DLD1 (cell line): Measurements from ENCODE around the gene TNFAIP8L2.

Experiments
- in situ Hi-C: cut with HindIII; loops from 2 replicates; pipeline ENCODE4 v1.10.0; 2017; ENCODE audit warnings: low sequenced_read_pairs

The TNFAIP8L2 gene

DNA sequence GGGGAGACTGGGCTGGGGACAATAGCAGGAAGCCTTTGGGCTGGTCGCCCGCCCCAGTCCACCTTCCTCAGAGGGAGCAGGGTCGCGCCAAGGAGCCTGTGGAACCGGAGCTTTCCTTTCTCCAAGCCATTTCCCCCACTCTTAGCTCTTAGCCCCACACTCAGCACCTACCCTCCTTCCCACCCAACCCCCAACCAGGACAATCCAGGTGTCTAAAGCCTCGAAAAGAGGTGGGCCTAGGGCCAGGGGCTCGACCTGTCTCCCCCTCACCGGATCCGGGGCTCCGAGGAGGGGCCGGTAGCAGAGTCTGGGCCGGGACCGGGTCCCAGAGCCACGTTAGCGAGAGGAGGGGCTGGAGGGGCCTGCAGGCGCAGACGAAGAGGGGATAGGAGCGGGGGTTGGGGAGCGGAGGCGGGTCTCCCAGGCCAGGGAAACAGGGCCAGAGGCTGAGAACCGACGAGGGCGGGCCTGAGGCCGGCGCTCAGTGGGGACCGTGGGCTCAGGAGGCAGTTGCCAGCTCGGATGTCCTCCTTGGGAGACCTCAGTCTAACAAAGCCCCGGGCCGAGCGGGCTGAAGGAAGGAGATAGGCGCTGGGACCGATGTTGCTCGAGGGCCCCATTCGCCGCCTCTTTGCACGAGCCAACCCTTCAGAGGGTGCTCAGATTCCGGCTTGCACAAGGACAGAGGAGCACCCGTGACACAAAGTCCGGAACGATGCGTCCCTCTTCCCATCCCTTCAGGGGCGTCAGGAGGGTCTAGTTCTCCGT, 11.0 kb upstream of the TNFAIP8L2 start:
- in situ Hi-C loops: no loop called here

DNA sequence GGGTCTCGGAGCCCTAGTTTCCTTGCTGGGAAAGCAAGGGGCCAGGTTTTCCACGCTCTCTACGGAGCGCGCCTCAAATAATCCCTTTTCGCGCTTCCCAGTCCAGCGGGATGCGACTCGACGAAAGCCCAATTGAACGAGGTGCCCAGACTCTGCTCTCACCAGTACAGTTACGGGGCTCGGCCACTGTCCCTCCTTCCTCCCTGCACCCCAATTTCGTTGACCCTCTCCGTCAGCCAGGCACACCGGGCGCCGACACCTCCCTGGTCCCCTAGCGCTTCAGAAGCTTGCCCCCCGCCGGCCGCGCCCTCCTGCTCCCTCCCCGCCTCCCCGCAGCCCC, 10.4 kb upstream of the TNFAIP8L2 start:
- in situ Hi-C loops: no loop called here

DNA sequence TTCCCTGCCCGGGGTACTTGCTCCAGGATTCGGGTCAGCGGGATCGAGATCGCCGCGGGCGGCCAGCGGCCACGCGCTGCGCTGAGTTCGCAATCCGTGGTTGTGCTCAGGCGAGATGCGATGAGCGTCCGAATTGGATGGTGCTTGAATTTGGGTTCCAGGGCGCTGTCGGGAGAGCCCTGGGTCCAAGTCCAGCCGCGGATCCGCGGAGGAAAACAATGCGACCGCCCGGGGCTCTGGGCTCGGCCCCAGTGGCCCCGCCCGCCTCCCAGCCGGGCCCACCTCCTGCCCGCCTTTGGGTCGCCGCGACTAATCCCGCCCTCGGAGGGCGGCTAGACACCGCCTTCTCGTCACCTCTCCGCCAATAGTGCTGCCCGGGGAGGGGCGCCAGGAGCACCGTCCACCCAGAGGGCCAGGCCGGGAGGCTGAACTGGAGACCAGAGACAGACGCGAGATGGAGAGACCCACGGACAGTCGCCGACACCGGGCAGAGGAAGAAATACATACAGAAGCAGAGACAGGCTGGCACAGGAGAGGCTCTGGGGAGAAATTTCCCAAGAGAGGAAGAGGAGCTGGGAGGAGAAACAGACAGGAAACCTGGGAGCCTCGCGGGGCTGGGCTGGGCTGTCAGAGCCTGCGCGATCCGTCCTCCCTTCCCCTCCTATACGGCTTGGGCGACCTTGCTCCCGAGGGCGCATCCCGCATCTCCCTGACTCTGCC, 9.9 kb upstream of the TNFAIP8L2 start, which contains the start of gene SEMA6C:
Gene SEMA6C (minus strand): TSS at position 220 of the 720 bp plus-strand sequence. CDS start 4,010 bp downstream, outside the sequence.
- in situ Hi-C loops: no loop called here

DNA sequence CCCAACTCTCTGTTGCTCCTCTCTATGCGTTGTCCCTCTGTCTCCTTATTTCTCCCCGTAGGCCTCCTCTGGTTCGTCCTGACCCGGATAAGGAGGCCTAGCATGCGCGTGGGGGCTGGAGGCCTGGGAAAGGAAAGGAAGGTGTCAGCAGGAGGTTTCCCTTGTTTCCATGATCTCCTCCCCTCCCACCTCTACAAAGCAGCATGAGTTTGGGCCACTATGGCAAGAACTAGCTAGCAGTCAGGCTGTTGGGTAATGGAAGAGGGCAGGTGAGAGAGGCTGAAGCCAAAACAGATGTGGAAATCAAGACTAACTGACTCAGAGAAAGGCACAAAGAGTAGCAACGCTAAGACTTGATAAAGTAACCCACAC, 9.3 kb upstream of the TNFAIP8L2 start:
- in situ Hi-C loops: no loop called here

DNA sequence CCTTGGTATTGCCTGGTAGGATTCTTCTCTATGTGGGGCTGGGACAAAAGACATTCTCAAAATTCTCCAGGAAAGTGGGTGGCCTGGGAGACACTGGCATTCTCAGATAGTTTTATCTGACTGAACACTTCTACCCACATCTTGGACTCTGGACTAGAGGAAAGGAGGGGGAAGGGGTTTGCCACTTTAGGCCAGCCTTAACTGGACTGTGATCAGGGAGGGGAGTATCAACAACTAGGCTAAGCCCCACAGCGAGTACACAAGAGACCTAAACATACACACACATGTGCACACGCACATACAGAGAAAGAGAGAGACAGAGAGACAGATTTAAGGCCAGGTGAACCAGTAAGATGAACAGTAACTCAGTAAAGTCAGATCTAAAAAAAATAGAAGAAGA, 8.8 kb upstream of the TNFAIP8L2 start:
- in situ Hi-C loops: no loop called here

DNA sequence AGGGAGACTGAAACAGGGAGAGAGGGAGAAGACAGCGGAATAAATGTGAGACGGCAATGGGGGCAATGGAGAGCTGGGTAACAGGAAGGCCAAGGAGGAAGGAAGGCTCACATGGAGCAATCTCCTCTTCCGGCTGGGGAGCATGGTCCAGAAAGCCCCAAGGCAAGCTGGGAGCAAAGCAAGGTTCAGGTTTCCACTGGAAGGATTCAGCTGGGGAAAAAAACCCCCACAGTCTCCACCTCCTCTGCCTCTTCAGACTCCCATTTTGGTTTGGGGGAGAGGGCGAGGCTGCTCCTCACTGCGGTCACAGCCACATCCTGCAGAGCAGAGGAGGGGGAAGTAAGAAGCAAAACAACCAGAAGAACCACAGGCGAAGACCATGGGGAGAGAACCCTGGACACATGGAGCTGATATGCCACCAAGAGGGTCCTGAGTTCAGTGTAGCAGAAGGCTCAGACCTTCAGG, 650 bp downstream of the TNFAIP8L2 start:
- in situ Hi-C loops: no loop called here

DNA sequence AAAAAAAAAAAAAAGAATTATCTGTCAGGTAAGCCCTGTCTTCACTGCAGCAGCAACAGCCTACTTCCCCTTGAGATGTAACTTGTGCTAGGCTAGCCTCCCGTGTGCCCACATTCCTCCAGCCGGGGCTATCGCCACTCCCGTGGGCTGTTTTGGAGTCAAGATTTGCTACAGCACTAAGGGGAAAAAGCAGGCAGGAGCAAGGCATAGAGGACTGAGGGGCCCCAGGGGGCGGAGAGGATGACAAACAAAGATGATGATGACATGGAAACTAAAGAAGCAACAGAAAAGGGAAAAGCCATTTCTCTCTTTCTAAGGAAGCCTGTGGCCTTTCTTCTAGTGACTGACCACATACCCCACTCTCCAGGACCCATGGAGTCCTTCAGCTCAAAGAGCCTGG, 1.9 kb downstream of the TNFAIP8L2 start:
- in situ Hi-C loops: no loop called here

DNA sequence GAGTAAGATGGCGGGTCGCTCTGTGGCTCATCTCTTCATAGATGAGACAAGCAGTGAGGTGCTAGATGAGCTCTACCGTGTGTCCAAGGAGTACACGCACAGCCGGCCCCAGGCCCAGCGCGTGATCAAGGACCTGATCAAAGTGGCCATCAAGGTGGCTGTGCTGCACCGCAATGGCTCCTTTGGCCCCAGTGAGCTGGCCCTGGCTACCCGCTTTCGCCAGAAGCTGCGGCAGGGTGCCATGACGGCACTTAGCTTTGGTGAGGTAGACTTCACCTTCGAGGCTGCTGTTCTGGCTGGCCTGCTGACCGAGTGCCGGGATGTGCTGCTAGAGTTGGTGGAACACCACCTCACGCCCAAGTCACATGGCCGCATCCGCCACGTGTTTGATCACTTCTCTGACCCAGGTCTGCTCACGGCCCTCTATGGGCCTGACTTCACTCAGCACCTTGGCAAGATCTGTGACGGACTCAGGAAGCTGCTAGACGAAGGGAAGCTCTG, 2.4 kb downstream of the TNFAIP8L2 start:
- in situ Hi-C loops: no loop called here

DNA sequence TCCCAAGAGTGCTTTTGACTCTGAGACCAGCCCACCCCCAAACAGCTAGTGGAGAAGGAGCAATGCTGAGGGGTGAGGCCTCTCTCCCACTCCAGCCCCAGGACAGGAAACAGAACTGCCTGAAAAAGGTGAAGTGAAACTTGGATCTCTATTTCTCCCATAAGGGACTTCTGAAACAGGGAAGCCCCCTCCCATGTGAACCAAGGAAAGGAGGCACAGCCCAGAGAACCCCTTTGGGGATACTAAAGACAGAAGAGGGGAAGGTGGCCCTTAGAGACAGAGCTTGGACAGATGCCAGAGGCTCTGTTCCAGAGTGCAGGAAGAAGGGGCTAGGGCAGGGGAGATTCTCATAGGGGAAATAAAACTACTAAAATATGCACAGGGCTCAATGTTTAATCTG, 2.9 kb downstream of the TNFAIP8L2 start:
- in situ Hi-C loops: no loop called here

DNA sequence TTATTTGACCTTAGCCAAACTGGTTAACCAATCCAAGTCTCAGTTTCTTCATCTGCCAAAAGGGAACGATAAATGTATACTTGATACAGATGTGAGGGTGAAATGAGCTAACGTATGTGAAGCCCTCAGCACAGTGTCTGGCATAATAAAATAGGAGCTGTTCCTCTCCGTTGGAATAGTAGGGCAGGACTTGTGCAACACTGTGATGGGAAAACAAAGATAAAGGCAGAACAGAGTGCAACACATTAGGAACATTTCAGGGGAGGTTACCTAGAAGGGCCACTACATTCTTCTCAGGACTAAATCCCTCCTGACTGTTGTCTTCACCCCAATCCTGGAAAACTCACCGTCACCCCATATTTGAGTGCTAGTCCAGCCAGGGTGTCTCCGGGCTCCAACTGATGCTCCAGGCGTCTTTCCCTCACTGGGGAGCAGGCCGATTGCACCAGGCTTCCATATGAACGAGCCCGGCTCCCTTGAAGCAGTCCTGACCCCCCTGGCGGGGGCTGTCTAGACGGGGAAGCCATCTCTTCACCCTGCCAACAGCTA, 8.4 kb downstream of the TNFAIP8L2 start:
- in situ Hi-C loops: no loop called here

DNA sequence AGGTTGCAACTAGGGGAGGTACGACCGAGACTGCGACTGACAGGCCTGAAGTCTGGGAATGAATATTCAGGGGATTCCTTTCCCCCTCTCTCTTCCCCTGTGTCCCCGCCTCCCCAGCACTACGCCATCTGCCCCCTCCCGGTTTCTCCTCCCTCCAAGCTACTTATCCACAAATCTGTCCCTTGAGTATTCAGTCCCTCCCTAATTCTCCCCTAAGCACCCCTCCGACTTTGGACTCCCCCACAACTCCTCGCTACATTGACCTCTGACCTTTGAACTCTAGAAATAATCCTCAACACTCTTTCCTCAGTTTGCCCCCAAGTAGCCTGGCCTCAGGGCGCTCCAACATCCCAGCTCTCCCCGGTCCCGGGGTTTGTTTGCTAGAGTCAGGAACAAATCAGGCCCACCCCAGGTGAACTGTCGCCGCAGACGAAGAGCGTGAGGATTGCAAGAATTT, 8.9 kb downstream of the TNFAIP8L2 start:
- in situ Hi-C loops: no loop called here

DNA sequence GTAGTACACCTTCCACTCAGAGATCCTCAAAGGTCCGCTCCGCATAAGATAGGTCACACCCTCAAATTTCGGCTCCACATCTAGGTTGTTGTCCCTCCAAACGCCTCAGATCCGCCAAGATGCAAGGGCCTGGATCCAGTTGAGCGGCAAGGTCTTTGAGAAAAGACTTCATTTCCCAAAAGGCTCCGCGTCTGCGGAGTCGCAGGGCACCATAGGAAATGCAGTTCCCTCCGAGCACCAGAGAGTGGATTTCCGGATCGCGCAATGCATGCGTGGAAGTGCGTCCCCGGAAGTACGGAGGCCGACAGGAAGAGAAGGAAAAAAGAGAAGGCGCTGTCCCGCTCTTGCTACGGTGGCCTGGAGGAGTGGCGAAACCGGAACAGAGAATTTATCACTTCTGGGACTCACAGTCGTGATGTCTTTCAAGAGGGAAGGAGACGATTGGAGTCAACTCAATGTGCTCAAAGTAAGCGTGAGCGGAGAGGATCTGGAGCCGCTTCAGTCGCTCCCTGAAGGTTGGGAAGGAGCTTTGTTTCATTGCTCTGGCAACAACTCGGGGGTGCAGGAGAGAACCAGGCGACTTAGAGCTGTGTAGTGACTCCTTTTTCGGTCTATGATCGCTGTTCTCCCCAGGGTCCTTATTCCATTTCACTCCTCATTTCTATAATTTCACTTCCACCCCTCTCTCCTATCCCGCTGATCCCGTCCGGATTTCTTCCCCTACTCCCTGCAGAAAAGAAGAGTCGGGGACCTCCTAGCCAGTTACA, 9.5 kb downstream of the TNFAIP8L2 start, which contains the start of the genes LYSMD1 and SCNM1:
Gene LYSMD1 (minus strand): TSS at position 165 of the 767 bp plus-strand sequence. CDS start 644 bp downstream, outside the sequence.
Gene SCNM1 (plus strand): TSS at position 407 of the 767 bp plus-strand sequence. CDS start 9 bp downstream, at position 416.
- in situ Hi-C loops: no loop called here

DNA sequence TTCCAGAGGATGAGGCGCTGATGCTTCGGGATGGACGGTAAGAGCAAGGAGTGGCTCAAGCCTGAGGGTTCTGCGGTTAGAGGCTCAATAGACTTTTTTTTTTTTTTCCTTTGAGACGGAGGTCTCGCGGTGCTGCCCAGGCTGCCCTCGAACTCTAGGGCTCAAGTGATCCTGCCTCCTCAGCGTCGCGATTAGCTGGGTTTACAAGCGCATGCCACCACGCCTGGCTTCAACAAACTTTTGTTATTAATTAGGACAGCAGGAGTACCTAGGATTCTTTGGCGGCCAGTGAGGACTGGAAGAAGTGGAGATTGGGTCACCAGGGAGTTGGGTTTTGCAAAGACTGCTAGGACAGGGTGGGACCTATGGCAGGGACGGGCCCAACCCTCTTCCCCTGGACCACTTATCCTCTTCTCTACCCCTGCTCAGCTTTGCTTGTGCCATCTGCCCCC, 10.1 kb downstream of the TNFAIP8L2 start:
- in situ Hi-C loops: no loop called here

DNA sequence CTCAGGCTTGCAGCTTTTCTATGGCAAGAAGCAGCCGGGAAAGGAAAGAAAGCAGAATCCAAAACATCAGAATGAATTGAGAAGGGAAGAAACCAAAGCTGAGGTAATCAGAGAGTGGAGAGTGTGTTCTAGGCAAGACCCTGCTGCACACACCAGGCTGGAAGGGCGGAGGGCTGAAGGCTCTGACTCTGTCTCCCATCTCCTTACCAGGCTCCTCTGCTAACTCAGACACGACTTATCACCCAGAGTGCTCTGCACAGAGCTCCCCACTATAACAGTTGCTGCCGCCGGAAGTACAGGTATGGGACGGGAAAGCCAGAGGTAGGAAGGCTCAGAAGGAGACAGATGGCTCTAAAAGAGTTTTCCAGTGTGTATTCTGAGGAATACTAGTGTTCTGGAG, 10.7 kb downstream of the TNFAIP8L2 start:
- in situ Hi-C loops: no loop called here

DNA sequence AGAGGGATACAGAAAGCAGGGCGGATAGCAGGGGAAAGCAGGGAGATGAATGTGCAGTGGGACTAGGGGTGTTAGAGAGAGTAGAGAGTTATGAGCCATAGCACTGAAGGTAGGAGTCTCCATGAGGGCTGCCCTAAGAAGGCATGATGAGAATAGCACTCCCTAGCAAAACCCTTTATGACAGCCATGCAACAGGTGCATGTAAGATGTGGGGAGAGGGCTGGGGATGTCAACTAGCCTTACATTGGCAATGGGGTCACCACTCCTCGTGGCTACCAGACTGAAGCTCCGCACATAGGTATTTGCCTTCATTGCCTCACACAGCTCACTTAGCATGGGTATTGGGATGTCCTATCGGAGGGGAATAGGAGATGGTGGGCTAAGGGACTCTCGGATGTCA, 14.7 kb downstream of the TNFAIP8L2 start:
- in situ Hi-C loops: no loop called here

DNA sequence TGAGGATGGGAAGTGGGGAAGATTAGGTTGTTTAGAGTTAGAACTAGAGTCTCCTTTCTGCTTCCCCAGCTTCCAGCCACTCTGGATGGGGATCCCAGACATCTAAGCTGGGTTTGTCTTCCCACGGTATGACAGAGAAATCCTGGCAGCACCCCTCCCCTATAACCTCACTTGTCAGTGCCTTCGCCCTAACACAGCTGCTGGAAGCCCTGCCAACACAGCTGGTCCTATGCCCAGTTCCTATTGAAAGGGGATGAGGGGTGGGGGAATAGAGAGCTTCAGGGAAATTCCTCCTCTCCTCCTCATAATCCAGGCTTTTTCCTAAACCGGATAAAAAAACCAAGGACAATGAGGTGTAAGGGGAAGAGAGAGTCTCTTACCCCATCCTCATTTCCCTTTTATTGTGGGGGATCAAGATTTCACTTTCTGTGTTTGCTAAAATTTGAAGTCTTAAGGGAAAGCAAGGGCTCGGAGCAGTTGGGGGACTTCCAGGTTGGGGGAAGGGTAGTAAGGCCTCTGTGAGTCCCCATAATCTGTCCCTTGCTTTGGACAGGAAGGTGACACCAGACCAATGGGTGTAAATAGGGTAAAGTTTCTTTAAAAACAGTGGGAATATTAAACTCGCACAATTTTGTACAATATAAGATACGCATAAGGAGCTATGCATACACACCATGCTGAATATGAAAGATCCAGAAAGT, 18.7 kb downstream of the TNFAIP8L2 start:
- in situ Hi-C loops: no loop called here

DNA sequence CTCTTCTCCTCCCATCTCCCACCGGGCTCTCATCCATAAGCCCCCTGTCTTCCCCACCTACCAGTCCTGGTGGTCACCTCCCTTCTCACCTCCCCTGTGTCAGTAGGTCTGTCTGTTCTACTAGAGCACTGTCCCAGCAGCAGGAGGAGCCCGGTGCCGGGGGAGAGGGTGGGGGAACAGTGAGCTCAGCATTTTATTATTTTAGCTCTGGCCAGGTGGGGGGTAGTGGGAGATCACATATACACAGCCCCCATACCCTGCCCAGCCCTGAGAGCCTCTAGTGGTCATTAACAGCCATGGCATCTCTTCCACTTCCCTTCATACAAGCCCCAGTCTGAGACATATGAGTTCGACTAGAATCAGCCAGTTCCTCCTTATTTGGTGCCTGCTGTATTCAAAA, 19.4 kb downstream of the TNFAIP8L2 start, which contains the start of gene TMOD4:
Gene TMOD4 (minus strand): TSS at position 119 of the 400 bp plus-strand sequence. CDS start 1,106 bp downstream, outside the sequence.
- in situ Hi-C loops: no loop called here

DNA sequence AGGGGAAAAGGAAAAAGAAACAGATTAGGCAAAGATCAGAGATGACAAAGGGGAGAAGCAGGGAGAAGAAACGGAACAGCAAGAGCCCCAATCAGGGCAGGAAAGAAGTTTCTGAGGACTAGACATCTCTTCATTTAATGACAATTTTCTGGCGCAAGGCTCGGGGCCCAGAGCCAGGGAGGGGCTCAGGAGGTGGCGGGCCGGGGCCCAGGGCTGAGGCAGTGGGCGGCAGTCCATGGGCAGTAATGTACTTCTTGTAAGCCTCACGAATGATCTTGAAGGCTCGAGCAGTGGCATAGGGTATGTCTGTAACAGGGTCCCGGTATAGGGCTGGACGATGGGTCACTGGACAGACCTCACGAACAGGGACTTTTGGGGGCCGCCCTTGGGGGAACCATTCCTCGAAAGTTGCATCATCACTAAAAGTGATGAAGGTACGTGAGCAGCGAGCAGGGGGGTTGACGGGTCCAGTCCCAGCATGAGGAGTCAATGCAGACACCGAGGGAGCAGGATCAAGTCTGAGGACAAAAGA, 20.1 kb downstream of the TNFAIP8L2 start:
- in situ Hi-C loops: no loop called here

DNA sequence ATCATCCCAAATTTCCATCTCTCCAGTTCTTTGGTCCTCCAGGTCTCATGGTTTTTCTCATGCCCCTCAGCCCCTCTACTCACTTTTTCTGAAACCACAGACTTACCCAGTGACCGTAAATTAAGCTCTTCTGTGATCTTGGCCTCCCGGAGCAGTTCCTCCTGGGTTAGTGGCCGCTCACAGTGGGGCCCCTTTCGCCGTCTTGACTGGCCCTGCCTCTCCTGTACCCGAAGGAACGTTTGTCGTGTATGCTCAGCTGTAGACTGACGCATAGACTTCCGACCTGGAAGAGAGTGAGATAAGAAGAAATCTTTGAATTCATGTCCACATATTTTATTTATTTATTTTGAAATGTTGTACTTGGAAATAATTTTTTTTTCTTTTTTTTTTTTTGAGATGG, 27.8 kb downstream of the TNFAIP8L2 start:
- in situ Hi-C loops: no loop called here

DNA sequence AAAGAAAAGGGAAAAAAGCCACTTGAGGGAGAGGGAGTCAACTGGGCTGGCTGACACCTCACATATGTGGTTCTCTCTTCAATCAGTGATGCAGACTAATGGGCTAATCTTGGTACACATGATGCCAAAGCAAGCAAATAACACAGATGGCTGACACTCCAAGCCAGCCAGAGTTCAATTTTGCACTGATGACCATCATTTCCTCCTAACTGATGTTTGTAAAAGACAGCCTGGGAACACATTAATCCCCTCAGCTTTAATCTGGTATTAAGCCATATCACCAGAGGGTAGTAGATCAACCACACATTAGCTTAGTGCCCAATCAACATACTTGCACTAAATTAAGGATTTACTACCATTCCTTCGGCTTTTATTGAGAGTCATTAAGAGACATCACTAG, 30.8 kb downstream of the TNFAIP8L2 start:
- in situ Hi-C loops: no loop called here
